ENCODE measurements around the gene SNRK.

Gene SNRK

DNA sequence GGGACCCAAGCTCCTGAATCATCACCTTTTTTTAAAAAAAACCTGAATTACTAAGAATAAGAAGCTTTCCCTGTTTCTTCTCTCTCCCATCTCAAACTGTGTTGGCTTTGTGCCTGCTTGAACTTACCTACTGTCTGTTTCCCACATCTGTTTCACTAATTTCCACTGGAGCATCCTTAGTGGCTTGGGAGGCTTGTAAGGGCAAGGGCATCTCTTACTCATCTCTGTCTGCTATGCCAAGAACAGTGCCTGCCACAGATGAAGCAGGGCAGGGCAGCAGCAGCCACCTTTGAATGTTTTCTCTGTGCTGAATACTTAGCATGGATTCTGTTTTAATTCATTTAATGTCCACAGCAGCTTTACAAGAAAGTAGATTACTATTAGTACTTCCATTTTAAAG lies 42.3 kb downstream of the SNRK start:
- Histone ChIP-seq H3K79me2 (ENCODE audit: insufficient read depth, low read depth) (no peaks in the 10 kb centered on the region), H3K4me1 (ENCODE audit: low read depth, poor library complexity, severe bottlenecking) (no peaks in the 10 kb centered on the region), H3K9ac (no peak overlapping the region), H3K36me3 (ENCODE audit: insufficient read depth) (no peaks in the 10 kb centered on the region), H3K4me2 (no peak overlapping the region), H4K20me1 (ENCODE audit: insufficient read depth) (no peaks in the 10 kb centered on the region), H3K27ac (no peak overlapping the region), H3K4me3 (IDR thresholded peaks at IDR 0.05; ENCODE audit: insufficient read depth, low read depth, low read length) (no peak overlapping the region), H2AFZ (ENCODE audit: low read depth) (no peak overlapping the region), H3K27me3 (ENCODE audit: insufficient read depth, low read depth) (no peaks in the 10 kb centered on the region)
- TF ChIP-seq, protein P1, sequence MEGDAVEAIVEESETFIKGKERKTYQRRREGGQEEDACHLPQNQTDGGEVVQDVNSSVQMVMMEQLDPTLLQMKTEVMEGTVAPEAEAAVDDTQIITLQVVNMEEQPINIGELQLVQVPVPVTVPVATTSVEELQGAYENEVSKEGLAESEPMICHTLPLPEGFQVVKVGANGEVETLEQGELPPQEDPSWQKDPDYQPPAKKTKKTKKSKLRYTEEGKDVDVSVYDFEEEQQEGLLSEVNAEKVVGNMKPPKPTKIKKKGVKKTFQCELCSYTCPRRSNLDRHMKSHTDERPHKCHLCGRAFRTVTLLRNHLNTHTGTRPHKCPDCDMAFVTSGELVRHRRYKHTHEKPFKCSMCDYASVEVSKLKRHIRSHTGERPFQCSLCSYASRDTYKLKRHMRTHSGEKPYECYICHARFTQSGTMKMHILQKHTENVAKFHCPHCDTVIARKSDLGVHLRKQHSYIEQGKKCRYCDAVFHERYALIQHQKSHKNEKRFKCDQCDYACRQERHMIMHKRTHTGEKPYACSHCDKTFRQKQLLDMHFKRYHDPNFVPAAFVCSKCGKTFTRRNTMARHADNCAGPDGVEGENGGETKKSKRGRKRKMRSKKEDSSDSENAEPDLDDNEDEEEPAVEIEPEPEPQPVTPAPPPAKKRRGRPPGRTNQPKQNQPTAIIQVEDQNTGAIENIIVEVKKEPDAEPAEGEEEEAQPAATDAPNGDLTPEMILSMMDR (conservative IDR thresholded peaks at IDR 0.05; ENCODE audit: low read depth, low read length) = no peak

DNA sequence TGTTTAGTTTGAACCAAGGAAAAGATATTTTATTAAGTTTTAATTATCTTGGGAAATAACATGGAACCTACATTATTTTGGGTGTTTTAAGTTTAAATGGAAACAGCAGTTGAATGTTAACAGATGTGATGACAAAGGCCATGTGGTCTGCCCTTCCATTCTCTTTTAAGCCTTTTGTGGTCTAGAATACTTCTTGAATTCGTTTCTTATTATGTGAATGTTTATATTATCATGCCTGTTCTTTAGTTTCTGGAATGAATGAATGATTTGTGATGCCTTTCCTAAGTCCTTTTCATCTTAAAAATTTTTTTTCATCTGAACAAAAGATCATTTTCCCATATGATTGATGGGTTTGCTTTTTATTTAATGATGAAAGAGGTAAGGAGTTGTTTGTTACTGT lies 44.6 kb downstream of the SNRK start:
- Histone ChIP-seq H3K27me3 (ENCODE audit: insufficient read depth, low read depth) (no peaks in the 10 kb centered on the region), H3K4me1 (ENCODE audit: low read depth, poor library complexity, severe bottlenecking) (no peaks in the 10 kb centered on the region), H3K79me2 (ENCODE audit: insufficient read depth, low read depth) (no peaks in the 10 kb centered on the region), H3K9ac (no peak overlapping the region), H3K27ac (no peak overlapping the region), H3K36me3 (ENCODE audit: insufficient read depth) (no peaks in the 10 kb centered on the region), H2AFZ (ENCODE audit: low read depth) (no peak overlapping the region), H3K4me2 (no peak overlapping the region), H4K20me1 (ENCODE audit: insufficient read depth) (no peaks in the 10 kb centered on the region), H3K4me3 (IDR thresholded peaks at IDR 0.05; ENCODE audit: insufficient read depth, low read depth, low read length) (no peak overlapping the region)
- TF ChIP-seq, protein P1 (conservative IDR thresholded peaks at IDR 0.05; ENCODE audit: low read depth, low read length) = no peak

DNA sequence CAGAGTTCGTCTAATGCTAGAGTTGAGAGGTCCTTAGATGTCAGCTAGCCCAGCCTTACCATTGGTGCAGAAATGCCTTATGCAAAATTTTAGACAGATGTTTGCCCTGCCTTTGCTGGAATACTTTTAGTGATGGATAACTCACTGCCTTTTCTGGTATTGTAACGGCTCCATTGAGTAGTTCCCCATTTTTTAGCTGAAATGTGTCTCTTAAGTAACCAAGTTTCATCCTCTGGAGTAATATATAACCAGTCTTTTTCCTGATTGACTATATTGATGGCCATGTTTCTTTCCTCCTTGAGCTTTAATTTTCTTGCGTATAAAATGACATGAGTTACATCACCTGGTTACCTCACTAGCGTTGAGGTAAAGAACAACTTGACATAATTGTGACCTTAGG lies 45.0 kb downstream of the SNRK start:
- H2AFZ ChIP-seq (ENCODE audit: low read depth) = no peak overlapping the region
- H3K27ac ChIP-seq = no peak overlapping the region
- TF ChIP-seq, protein P1 (conservative IDR thresholded peaks at IDR 0.05; ENCODE audit: low read depth, low read length) = no peak
- H3K4me1 ChIP-seq (ENCODE audit: low read depth, poor library complexity, severe bottlenecking) = no peaks in the 10 kb centered on the region
- H3K4me2 ChIP-seq = no peak overlapping the region
- no peaks in the 10 kb centered on the region for H3K36me3 ChIP-seq (ENCODE audit: insufficient read depth)
- H4K20me1 ChIP-seq (ENCODE audit: insufficient read depth) = no peaks in the 10 kb centered on the region
- no peaks in the 10 kb centered on the region for H3K79me2 ChIP-seq (ENCODE audit: insufficient read depth, low read depth)
- no peak overlapping the region for H3K4me3 ChIP-seq (IDR thresholded peaks at IDR 0.05; ENCODE audit: insufficient read depth, low read depth, low read length)
- no peaks in the 10 kb centered on the region for H3K27me3 ChIP-seq (ENCODE audit: insufficient read depth, low read depth)
- no peak overlapping the region for H3K9ac ChIP-seq

DNA sequence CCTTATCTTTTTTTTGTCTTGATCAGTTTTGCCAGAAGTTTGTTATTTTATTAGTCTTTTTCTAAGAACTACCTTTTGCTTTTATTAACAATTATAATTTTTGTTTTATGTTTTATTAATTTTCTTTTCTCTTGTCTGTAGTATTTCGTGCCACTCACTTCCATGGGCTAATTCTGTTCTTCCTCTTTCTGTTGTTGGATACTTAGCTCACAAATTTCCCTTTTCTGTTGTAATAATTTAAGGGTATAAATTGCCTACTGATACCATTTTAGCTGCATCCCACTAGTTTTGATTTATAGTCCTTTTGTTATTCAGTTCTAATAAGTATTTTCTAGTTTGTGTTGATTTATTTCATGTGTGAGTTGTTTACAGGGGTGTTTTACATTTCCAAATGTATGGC lies 48.6 kb downstream of the SNRK start:
- no peaks in the 10 kb centered on the region for H3K79me2 ChIP-seq (ENCODE audit: insufficient read depth, low read depth)
- no peaks in the 10 kb centered on the region for H3K36me3 ChIP-seq (ENCODE audit: insufficient read depth)
- no peak overlapping the region for H3K9ac ChIP-seq
- H3K27me3 ChIP-seq (ENCODE audit: insufficient read depth, low read depth) = no peaks in the 10 kb centered on the region
- no peak overlapping the region for H3K27ac ChIP-seq
- no peak overlapping the region for H3K4me3 ChIP-seq (IDR thresholded peaks at IDR 0.05; ENCODE audit: insufficient read depth, low read depth, low read length)
- H2AFZ ChIP-seq (ENCODE audit: low read depth) = no peak overlapping the region
- TF ChIP-seq, protein P1 (conservative IDR thresholded peaks at IDR 0.05; ENCODE audit: low read depth, low read length) = no peak
- H3K4me1 ChIP-seq (ENCODE audit: low read depth, poor library complexity, severe bottlenecking) = no peaks in the 10 kb centered on the region
- no peaks in the 10 kb centered on the region for H4K20me1 ChIP-seq (ENCODE audit: insufficient read depth)
- H3K4me2 ChIP-seq = no peak overlapping the region

DNA sequence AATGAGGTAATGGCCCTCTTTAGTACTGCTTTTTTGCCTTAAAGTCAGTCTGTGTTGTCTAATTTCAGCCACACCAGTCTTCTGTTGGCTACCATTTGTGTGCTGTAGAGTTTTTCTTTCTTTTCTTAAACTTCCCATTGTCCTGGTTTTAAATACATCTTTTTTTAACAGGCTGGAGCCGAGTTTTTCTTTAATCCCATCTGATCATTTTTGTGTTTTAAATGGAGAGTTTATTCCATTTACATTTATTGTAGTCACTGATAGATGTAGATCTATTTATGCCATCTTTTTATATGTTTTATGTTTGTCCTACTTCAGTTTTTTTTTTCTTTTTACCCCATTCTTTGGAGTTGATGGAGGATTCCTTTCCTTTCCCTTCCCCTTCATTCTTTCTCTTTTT lies 49.5 kb downstream of the SNRK start:
- no peak overlapping the region for H3K4me3 ChIP-seq (IDR thresholded peaks at IDR 0.05; ENCODE audit: insufficient read depth, low read depth, low read length)
- H3K27ac ChIP-seq = no peak overlapping the region
- TF ChIP-seq, protein P1 (conservative IDR thresholded peaks at IDR 0.05; ENCODE audit: low read depth, low read length) = no peak
- H3K4me2 ChIP-seq = no peak overlapping the region
- H3K36me3 ChIP-seq (ENCODE audit: insufficient read depth) = no peaks in the 10 kb centered on the region
- no peak overlapping the region for H2AFZ ChIP-seq (ENCODE audit: low read depth)
- H3K4me1 ChIP-seq (ENCODE audit: low read depth, poor library complexity, severe bottlenecking) = no peaks in the 10 kb centered on the region
- no peak overlapping the region for H3K9ac ChIP-seq
- no peaks in the 10 kb centered on the region for H3K27me3 ChIP-seq (ENCODE audit: insufficient read depth, low read depth)
- no peaks in the 10 kb centered on the region for H4K20me1 ChIP-seq (ENCODE audit: insufficient read depth)
- no peaks in the 10 kb centered on the region for H3K79me2 ChIP-seq (ENCODE audit: insufficient read depth, low read depth)
